NCI-H526 (cell line): ENCODE data around the gene MRPL9.
A peak's percentile ranks its signal among the peaks of the same experiment; 100 is the strongest.
"Not testable (repeated sequence)": the region's sequence is repeated elsewhere in the genome, so short reads cannot be mapped to it uniquely, and the experiment has no call there.

Experiments
- DNase-seq, 2 experiments: peaks; one replicate each; lab custom pipeline; 2025; lab: John Stamatoyannopoulos, UW

The MRPL9 gene

DNA sequence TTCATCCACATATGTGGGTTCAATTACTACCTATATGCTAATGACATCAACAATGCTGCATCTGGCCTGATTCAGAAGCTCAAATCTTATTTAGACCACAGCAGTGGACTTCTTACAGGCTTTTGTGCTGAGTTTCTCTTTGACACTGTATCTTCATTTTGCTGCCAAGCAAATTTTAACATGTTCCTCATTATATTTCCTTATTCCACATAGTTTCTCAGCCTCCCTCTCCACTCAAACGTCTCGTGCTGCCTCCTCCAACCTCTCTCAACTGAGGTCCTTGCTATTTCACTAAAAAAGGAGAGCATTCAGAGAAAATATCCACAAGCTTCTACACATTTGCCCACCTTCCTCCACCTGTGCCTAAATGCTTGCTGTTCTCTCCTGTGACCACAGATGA lies 20.5 kb upstream of the MRPL9 start:
- DNase-seq = no peak

GRCh38 chr1:151782741-151783140 lies 19.4 kb upstream of the MRPL9 start:
- DNase-seq = no peak

- not testable (repeated sequence) for DNase-seq
Observed at GRCh38 chr1:151782026-151782425, 18.7 kb upstream of the MRPL9 start.

DNA sequence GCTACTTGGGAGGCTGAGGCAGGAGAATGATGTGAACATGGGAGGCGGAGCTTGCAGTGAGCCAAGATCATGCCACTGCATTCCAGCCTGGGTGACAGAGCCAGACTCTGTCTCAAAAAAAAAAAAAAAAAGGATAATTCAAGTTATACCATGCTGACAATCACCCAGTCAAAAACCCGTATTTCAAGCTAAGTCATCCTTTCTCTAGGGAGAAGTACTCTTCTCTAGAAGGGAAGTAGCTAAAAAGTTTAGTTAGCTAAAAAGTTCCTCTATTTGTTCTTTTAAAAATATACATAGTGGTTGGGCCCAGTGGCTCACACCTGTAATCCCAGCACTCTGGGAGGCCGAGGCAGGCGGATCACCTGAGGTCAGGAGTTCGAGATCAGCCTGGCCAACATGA lies 17.4 kb upstream of the MRPL9 start:
- DNase-seq = not testable (repeated sequence)

- DNase-seq = no peak
Observed at GRCh38 chr1:151779852-151780251, 16.6 kb upstream of the MRPL9 start.

DNA sequence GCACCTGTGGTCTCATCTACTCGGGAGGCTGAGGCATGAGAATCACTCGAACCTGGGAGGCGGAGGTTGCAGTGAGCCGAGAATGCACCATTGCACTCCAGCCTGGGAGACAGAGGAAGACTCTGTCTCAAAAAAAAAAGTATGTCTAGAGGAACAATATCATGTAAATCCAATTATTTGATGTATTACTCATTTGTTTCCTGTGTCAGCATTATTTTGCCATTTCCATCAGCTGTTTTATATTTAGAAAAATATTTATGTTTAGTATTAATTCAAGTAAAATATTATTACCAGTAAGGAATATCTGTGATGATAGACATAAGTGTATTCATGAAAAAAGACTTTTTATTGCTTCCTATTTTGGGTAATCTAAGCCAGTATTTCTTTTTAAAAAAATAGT lies 14.0 kb upstream of the MRPL9 start:
- DNase-seq = no peak

GRCh38 chr1:151776665-151777062 lies 13.4 kb upstream of the MRPL9 start:
- no peak for DNase-seq

GRCh38 chr1:151775894-151776664 lies 12.8 kb upstream of the MRPL9 start:
- no peak for DNase-seq

GRCh38 chr1:151774256-151774922 lies 11.1 kb upstream of the MRPL9 start:
- DNase-seq = no peak

DNA sequence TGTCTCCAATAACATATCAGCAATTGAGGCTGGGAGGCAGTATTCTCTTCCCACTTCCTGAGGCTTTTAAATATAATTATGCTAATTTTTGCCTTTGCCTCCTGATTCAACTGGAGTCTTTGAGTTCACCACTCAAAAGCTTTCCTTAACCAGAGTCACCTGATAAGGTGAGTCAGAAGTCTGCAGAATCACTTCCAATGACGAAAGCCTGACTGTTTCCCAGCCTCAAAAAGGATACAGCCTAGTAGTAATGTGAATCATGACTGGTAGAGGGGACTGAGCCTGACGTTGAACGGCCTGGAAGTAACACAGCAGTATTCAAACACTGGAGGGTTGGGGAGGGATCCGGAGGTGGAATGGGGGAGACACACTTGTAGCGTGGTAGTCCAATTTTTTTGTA lies 10.4 kb upstream of the MRPL9 start:
- DNase-seq = no peak

- not testable (repeated sequence) for DNase-seq
Observed at GRCh38 chr1:151769270-151769669, 6.0 kb upstream of the MRPL9 start.

DNA sequence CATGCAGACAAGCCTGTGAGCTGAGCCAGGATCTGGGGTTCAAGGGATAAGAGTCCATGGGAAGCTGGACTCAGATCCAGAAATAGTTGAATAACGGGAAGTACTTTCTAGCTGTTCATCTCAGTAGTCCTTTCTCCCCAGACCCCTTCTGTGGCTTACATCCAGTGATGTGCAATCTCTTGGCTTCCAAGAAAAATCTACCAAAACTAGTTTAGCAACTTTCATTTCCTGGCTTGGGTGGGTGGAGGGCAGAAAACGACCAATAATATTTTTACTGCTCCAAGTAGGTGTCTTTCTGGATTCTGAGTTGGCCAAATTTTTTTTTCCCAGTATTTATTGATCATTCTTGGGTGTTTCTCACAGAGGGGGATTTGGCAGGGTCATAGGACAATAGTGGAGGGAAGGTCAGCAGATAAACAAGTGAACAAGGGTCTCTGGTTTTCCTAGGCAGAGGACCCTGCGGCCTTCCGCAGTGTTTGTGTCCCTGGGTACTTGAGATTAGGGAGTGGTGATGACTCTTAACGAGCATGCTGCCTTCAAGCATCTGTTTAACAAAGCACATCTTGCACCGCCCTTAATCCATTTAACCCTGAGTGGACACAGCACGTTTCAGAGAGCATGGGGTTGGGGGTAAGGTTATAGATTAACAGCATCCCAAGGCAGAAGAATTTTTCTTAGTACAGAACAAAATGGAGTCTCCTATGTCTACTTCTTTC lies 5.2 kb upstream of the MRPL9 start:
- DNase-seq = not testable (repeated sequence)

DNA sequence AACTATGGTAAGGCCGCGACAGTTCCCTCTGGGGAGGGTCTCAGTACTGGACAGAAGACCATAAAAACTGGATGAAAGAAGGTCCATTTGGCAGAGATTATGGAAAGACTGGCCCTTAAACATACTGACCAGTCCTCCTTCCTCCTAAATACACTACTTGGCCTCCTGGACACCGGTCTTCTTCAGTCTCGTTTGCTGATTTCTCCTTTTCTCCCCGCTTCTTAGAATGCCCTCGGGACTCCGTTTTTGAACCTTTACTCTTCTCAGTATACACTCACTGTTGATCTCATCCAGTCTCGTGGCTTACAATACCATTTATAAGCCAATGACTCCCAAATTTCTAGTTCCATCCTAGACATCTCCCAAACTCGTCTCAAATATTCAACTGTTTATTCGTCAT lies 694 bp upstream of the MRPL9 start:
- DNase-seq = no peak

DNA sequence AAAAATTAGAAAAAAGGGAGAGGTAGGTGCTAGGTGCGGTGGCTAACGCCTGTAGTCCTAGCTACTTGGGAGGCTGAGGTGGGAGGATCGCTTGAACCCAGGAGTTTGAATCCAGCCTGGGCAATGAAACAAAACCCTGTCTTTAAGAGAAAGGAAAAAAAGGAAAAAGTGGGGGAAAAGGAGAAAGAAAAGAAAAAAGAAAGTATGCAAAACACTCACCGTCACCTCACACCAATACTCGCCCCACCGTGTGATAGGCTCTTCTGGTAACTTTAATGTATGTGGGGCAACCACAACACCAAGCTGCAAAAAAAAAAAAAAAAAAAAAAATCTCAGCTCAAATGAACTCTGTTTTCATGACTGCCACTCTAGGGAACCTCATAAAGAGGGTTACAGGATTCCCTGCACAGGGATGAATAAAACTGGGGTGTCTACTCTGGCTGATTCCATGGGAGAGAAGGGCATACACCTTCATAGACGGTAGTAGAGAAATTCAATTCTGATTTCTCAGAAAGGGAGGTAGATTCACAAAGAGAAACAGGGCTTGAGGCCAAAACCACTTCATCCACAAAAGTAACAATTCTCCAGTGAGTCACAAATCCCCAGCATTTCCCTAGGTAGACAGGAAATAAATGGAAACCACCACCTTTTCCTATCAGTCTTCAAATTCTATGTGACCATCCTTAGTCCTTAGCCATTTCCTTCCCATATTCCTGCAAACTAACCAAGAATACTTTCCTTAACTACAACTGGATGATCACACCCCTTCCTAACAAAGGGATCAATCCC lies 2.5 kb downstream of the MRPL9 start:
- DNase-seq = no peak

GRCh38 chr1:151759241-151759640 lies 4.1 kb downstream of the MRPL9 start:
- no peak for DNase-seq

GRCh38 chr1:151756291-151756690 lies 7.0 kb downstream of the MRPL9 start:
- DNase-seq = no peak

- no peak for DNase-seq
Observed at GRCh38 chr1:151741516-151741915, 21.8 kb downstream of the MRPL9 start.

GRCh38 chr1:151739590-151740355 lies 23.5 kb downstream of the MRPL9 start:
- peak; percentile 48 to 69 for DNase-seq

DNA sequence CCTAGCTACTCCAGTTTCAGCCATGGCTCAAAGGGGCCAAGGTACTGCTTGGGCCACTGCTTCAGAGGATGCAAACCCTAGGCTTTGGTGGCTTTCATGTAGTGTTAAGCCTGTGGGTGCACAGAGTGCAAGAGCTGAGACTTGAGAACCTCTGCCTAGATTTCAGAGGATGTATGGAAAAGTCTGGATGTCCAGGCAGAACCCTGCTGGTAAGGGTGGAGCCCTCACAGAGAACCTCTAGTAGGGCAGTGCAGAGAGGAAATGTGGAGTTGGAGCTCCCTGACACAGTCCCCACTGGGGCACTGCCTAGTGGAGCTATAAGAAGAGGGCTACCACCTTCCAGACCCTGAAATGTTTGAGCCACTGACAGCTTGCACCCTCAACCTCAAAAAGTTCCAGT lies 25.8 kb downstream of the MRPL9 start:
- no peak for DNase-seq

- DNase-seq = no peak
Observed at GRCh38 chr1:151737026-151737425, 26.3 kb downstream of the MRPL9 start.

DNA sequence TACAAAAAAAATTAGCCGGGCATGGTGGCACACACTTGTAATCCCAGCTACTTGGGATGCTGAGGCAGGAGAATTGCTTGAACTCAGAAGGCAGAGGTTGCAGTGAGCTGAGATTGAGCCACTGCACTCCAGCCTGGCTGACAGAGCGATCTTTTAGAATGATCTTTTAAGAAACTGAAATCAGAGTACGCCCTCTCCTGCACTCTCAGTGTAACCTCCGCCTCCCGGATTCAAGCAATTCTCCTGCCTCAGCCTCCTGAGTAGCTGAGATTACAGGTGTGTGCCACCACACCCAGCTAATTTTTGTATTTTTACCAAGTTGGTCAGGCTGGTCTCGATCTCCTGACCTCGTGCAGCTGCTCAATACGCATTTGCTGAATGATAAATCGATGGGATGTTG lies 29.3 kb downstream of the MRPL9 start:
- DNase-seq = not testable (repeated sequence)
